PFSK-1 (cell line): ENCODE measurements around the gene GNGT2.

Experiments used
- FOXP2 ChIP-seq: optimal IDR thresholded peaks from 2 replicates; pipeline ENCODE3; 2011; ENCODE audit warnings: borderline replicate concordance, control low read depth, inconsistent platforms; ENCODE audit not compliant: insufficient read depth; ENCODE audit errors: extremely low read length, extremely low read depth
- POLR2AphosphoS5 ChIP-seq: IDR thresholded peaks from 2 replicates; pipeline ENCODE4 v1.6.1; 2012; ENCODE audit warnings: low read depth, mild to moderate bottlenecking, control low read depth, low read length, moderate library complexity
- SIN3A ChIP-seq: IDR thresholded peaks from 2 replicates; pipeline ENCODE4 v1.6.1; 2012; ENCODE audit warnings: mild to moderate bottlenecking, low read length, moderate library complexity, borderline replicate concordance; ENCODE audit not compliant: insufficient read depth
- TAF1 ChIP-seq: IDR thresholded peaks from 2 replicates; pipeline ENCODE4 v1.6.1; 2012; ENCODE audit warnings: low read length, control low read depth, borderline replicate concordance; ENCODE audit not compliant: insufficient read depth
- TF ChIP-seq, protein P1 (sequence below), 2 experiments: IDR thresholded peaks; 2 replicates each; pipeline versions ENCODE4 v1.6.1 to v1.8.0; 2011 to 2012; ENCODE audit warnings: low read depth in 2 of 2, low read length in 2 of 2, control low read depth in 1 of 2, inconsistent platforms in 1 of 2, mild to moderate bottlenecking in 1 of 2, moderate library complexity in 1 of 2; ENCODE audit not compliant: insufficient read depth in 1 of 2

The GNGT2 gene

DNA sequence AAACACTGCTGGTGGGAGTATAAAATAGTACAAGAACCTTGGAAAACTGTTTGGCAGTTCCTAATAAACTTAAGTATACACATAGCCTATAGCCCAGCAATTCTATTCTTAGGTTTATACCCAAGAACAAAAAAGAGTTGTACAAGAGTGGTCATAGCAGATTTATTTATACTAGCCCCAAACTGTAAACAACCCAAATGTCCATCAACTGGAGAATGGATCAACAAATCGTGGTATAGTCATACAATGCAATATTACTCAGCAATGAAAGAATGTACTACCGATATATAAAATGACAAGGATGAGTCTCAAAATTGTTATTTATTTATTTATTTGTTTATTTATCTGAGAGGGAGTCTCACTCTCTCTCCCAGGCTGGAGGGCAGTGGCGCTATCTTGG lies 23.1 kb downstream of the GNGT2 start:
- TF ChIP-seq SIN3A, result no peak
- no peak for TF ChIP-seq POLR2AphosphoS5
- no peak for TF ChIP-seq FOXP2
- TF ChIP-seq, protein P1, sequence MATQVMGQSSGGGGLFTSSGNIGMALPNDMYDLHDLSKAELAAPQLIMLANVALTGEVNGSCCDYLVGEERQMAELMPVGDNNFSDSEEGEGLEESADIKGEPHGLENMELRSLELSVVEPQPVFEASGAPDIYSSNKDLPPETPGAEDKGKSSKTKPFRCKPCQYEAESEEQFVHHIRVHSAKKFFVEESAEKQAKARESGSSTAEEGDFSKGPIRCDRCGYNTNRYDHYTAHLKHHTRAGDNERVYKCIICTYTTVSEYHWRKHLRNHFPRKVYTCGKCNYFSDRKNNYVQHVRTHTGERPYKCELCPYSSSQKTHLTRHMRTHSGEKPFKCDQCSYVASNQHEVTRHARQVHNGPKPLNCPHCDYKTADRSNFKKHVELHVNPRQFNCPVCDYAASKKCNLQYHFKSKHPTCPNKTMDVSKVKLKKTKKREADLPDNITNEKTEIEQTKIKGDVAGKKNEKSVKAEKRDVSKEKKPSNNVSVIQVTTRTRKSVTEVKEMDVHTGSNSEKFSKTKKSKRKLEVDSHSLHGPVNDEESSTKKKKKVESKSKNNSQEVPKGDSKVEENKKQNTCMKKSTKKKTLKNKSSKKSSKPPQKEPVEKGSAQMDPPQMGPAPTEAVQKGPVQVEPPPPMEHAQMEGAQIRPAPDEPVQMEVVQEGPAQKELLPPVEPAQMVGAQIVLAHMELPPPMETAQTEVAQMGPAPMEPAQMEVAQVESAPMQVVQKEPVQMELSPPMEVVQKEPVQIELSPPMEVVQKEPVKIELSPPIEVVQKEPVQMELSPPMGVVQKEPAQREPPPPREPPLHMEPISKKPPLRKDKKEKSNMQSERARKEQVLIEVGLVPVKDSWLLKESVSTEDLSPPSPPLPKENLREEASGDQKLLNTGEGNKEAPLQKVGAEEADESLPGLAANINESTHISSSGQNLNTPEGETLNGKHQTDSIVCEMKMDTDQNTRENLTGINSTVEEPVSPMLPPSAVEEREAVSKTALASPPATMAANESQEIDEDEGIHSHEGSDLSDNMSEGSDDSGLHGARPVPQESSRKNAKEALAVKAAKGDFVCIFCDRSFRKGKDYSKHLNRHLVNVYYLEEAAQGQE (IDR thresholded peaks at IDR 0.05; ENCODE audit: insufficient read depth in 1 of 2, low read depth in 2 of 2, low read length in 2 of 2), result no peak
- no peak for TF ChIP-seq TAF1

DNA sequence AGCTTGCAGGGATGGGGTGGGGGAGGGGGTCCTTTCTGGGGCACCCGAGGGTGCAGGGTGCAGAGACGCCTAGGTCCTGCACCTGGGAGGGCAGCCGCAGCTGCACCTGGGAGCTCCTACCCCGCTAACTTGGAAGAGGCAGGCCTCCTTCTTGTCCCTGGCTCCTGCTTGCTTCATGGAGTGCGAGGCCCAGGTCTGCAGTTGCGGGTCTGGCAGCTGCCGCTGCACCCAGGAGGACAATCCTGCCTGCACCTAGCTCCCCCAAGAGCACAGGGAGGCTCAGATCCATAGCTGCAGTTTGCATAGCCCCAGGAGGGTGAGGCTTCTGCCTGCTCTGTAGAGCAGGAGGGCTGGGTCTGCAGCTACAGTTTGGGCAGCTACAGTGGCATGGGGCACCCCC lies 26.6 kb downstream of the GNGT2 start:
- TF ChIP-seq, protein P1 (IDR thresholded peaks at IDR 0.05; ENCODE audit: insufficient read depth in 1 of 2, low read depth in 2 of 2, low read length in 2 of 2), result no peak
- TF ChIP-seq POLR2AphosphoS5, result no peak
- TF ChIP-seq FOXP2, result no peak
- TF ChIP-seq TAF1, result no peak
- no peak for TF ChIP-seq SIN3A

DNA sequence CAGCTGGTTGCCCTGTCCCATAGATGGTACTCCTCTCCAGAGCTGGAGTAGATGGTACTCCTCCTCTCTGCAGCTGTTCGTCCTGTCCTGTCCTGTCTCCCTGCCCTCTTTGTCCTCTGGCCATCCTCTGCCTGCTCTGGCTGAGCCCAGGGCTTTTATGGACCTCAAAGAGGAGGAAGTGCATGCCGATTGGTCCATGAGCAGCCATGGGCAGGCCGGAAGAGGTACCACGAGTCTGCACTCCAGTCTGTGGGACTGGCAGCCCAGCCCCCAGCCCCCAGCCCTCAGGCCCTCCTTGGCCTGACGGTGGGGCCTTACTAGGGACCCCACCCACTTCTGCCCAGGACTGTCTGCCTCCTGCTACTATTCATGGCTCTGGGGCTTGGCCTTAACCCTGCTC lies 27.0 kb downstream of the GNGT2 start:
- TF ChIP-seq TAF1 (no peak), FOXP2 (no peak), POLR2AphosphoS5 (no peak), SIN3A (no peak)
- TF ChIP-seq, protein P1 (IDR thresholded peaks at IDR 0.05; ENCODE audit: insufficient read depth in 1 of 2, low read depth in 2 of 2, low read length in 2 of 2), result no peak

DNA sequence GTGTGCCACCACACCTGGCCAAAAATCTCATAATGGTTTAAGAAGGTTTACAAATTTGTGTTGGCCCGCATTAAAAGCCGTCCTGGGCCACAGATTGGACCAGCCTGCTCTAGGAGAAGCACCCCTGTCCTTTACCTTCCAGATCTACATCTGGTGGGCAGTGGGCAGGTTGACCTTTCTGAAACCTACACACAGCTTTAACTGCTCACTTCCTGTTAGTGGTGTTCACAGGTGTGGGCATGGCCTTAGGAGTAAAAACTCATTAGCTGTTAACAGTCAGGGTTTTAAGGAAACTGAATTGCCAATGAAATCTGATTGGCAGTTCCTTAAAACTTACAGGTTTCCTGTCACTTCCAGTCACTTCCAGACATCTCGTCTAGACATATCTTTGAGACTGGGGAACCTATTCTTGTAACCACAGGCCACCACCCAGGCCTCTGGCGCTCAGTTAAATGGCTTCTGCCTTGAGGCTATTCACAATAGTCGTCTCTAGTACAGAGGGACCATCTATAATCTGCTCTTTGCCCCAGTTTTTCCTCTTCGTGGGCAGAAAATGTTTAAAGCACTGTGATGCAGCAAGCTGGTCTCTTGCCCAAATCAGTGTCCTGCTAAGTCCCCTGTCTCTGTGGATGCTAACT lies 29.3 kb downstream of the GNGT2 start:
- TF ChIP-seq POLR2AphosphoS5, result no peak
- no peak for TF ChIP-seq FOXP2
- no peak for TF ChIP-seq TAF1
- no peak for TF ChIP-seq SIN3A
- TF ChIP-seq, protein P1 (IDR thresholded peaks at IDR 0.05; ENCODE audit: insufficient read depth in 1 of 2, low read depth in 2 of 2, low read length in 2 of 2), result no peak

DNA sequence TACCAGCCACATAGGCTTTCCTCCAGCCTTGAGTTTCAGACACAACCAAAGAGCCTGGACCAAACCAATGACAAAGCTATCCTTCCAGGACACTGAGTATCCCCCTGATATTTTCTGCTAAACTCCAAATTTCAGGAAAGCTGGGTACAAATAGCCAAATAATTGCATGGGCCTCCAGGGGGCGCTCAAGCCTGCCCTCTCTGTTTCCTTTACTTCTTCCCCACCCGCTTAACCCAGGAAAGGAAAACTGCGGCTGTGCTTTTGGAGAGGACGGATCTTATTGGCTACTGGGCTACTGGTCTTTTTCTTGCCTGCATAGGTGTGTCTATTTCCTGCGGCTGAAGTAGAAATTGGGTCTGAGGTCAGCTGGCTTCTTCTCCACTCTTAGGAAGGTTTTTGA lies 30.1 kb downstream of the GNGT2 start:
- TF ChIP-seq, protein P1 (IDR thresholded peaks at IDR 0.05; ENCODE audit: insufficient read depth in 1 of 2, low read depth in 2 of 2, low read length in 2 of 2), result peak in 1 of 2 experiments; percentile 10; a peak in 1 of 4 replicates
- TF ChIP-seq POLR2AphosphoS5, result no peak
